HEK293T (cell line): ENCODE data around the gene MID1.

Source experiments
- ARNT ChIP-seq: fragments of 450-650 bp; IDR thresholded peaks from 2 replicates; pipeline ENCODE4 v1.6.1; 2017; ENCODE audit warnings: mild to moderate bottlenecking
- BHLHE40 ChIP-seq: fragments of 450-650 bp; IDR thresholded peaks from 2 replicates; pipeline ENCODE4 v1.6.1; 2016; ENCODE audit warnings: mild to moderate bottlenecking, moderate library complexity, borderline replicate concordance
- CTBP1 ChIP-seq: fragments of 450-650 bp; IDR thresholded peaks from 2 replicates; pipeline ENCODE4 v1.6.1; 2016; ENCODE audit warnings: borderline replicate concordance
- ELF4 ChIP-seq: fragments of 450-650 bp; IDR thresholded peaks from 2 replicates; pipeline ENCODE4 v1.6.1; 2017; ENCODE audit warnings: antibody characterized with exemption
- FOXA1 ChIP-seq: fragments of 450-650 bp; IDR thresholded peaks from 2 replicates; pipeline ENCODE4 v1.6.1; 2016; ENCODE audit warnings: mild to moderate bottlenecking
- FOXK2 ChIP-seq: fragments of 450-650 bp; IDR thresholded peaks from 2 replicates; pipeline ENCODE4 v1.6.1; 2016; ENCODE audit warnings: mild to moderate bottlenecking
- FOXM1 ChIP-seq: fragments of 450-650 bp; IDR thresholded peaks from 2 replicates; pipeline ENCODE4 v1.6.1; 2017; ENCODE audit warnings: mild to moderate bottlenecking, borderline replicate concordance
- HDGF ChIP-seq: fragments of 450-650 bp; IDR thresholded peaks from 2 replicates; pipeline ENCODE4 v1.6.1; 2017; ENCODE audit warnings: antibody characterized with exemption, borderline replicate concordance
- L3MBTL2 ChIP-seq: fragments of 450-650 bp; conservative IDR thresholded peaks from 2 replicates; pipeline ENCODE4 v1.6.1; 2016; ENCODE audit warnings: mild to moderate bottlenecking
- PKNOX1 ChIP-seq: fragments of 450-650 bp; IDR thresholded peaks from 2 replicates; pipeline ENCODE4 v1.6.1; 2016
- SP1 ChIP-seq: fragments of 450-650 bp; IDR thresholded peaks from 2 replicates; pipeline ENCODE4 v1.6.1; 2017
- SUZ12 ChIP-seq: fragments of 450-650 bp; IDR thresholded peaks from 2 replicates; pipeline ENCODE4 v1.6.1; 2016; ENCODE audit warnings: mild to moderate bottlenecking
- TARDBP ChIP-seq: fragments of 450-650 bp; IDR thresholded peaks from 2 replicates; pipeline ENCODE4 v1.6.1; 2016
- ZNF384 ChIP-seq: fragments of 450-650 bp; IDR thresholded peaks from 2 replicates; pipeline ENCODE4 v1.6.1; 2016

GRCh38 chrX:10667143-10667542, 46.8 kb upstream of the MID1 start:
- TF ChIP-seq ARNT (no peak), FOXM1 (no peak), BHLHE40 (no peak), TARDBP (no peak), SP1 (no peak), FOXK2 (no peak), PKNOX1 (no peak), CTBP1 (no peak), SUZ12 (no peak), FOXA1 (no peak), ZNF384 (no peak), L3MBTL2 (no peak), ELF4 (no peak), HDGF (no peak)
